ENCODE data around the gene MGST1. TPM values are rescaled to one million over a fixed set of nuclear protein-coding genes. Genes with fewer than 3 reads are reported as not detected.

Gene MGST1
- total and polyA plus RNA-seq, 2 experiments from 2014 or later, result 297 to 1,400 TPM

DNA sequence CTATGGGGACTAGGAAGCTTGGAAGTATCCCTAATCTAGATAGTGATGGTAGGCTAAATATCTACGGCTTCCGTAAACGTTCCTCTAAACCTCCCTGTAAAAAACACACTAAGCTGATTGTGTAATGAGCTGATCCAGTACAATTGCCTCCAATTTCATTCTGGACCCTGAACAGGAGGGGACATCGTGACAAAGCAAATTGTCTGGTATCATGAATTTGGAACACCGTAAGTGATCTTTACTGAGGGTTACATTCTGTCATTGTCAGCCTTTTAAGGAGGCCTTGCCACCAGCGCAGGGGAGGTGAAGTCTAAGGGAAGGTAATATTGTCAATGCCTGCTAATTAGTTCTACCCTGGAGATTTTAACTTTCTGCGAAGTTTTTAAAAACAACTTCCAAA lies 487 bp upstream of the MGST1 start:
- Mint-ChIP-seq H3K9me3 (no peaks in the 10 kb centered on the region; the same call in 2 of the 3 replicates), H3K4me1 (peaks cover 45% of the 10 kb centered on the region), H3K36me3 (ENCODE audit: low read depth) (peaks cover 29% of the 10 kb centered on the region), H3K27ac (peak overlapping the region; percentile 94), H3K4me3 (peak overlapping the region; percentile 95), H3K27me3 (ENCODE audit: insufficient read depth, low read depth, poor library complexity) (peaks cover 2% of the 10 kb centered on the region)
- Histone ChIP-seq H3K27me3 (ENCODE audit: insufficient read depth) (no peaks in the 10 kb centered on the region), H3K9me2 (ENCODE audit: insufficient read depth) (no peaks in the 10 kb centered on the region), H2AFZ (peak overlapping the region; percentile 10; the same call in 1 of the 2 replicates), H3K79me2 (replicated peaks; ENCODE audit: insufficient read depth) (peaks cover 56% of the 10 kb centered on the region), H3K4me2 (peak overlapping the region; percentile 57), H3F3A (replicated peaks; ENCODE audit: low read depth) (no peaks in the 10 kb centered on the region), H3K4me3 (peak overlapping the region; percentile 71), H4K20me1 (replicated peaks; ENCODE audit: insufficient read depth) (peaks cover 25% of the 10 kb centered on the region), H3K36me3 (ENCODE audit: insufficient read depth) (peaks cover 6% of the 10 kb centered on the region; the same call in 1 of the 2 replicates), H3K4me1 (ENCODE audit: insufficient read depth) (peaks cover 26% of the 10 kb centered on the region), H3K27ac (ENCODE audit: low read depth) (peak overlapping the region; percentile 67; the same call in 1 of the 2 replicates)
- ATAC-seq, result peak; percentile 9
- no peak for TF ChIP-seq EZH2phosphoT487 (IDR thresholded peaks at IDR 0.05; ENCODE audit: unreplicated experiment)
- no peak for TF ChIP-seq ZNF114 (CRISPR knock-in tag; IDR thresholded peaks at IDR 0.05)
- no peak for TF ChIP-seq CREB1 (CRISPR knock-in tag; IDR thresholded peaks at IDR 0.05; ENCODE audit: low read depth)
- TF ChIP-seq NANOG (IDR thresholded peaks at IDR 0.05; ENCODE audit: borderline replicate concordance), result no peak
- TF ChIP-seq, protein P1, sequence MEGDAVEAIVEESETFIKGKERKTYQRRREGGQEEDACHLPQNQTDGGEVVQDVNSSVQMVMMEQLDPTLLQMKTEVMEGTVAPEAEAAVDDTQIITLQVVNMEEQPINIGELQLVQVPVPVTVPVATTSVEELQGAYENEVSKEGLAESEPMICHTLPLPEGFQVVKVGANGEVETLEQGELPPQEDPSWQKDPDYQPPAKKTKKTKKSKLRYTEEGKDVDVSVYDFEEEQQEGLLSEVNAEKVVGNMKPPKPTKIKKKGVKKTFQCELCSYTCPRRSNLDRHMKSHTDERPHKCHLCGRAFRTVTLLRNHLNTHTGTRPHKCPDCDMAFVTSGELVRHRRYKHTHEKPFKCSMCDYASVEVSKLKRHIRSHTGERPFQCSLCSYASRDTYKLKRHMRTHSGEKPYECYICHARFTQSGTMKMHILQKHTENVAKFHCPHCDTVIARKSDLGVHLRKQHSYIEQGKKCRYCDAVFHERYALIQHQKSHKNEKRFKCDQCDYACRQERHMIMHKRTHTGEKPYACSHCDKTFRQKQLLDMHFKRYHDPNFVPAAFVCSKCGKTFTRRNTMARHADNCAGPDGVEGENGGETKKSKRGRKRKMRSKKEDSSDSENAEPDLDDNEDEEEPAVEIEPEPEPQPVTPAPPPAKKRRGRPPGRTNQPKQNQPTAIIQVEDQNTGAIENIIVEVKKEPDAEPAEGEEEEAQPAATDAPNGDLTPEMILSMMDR (conservative IDR thresholded peaks at IDR 0.05; ENCODE audit: low read depth in 2 of 2), result no peak
- TF ChIP-seq, protein P2, sequence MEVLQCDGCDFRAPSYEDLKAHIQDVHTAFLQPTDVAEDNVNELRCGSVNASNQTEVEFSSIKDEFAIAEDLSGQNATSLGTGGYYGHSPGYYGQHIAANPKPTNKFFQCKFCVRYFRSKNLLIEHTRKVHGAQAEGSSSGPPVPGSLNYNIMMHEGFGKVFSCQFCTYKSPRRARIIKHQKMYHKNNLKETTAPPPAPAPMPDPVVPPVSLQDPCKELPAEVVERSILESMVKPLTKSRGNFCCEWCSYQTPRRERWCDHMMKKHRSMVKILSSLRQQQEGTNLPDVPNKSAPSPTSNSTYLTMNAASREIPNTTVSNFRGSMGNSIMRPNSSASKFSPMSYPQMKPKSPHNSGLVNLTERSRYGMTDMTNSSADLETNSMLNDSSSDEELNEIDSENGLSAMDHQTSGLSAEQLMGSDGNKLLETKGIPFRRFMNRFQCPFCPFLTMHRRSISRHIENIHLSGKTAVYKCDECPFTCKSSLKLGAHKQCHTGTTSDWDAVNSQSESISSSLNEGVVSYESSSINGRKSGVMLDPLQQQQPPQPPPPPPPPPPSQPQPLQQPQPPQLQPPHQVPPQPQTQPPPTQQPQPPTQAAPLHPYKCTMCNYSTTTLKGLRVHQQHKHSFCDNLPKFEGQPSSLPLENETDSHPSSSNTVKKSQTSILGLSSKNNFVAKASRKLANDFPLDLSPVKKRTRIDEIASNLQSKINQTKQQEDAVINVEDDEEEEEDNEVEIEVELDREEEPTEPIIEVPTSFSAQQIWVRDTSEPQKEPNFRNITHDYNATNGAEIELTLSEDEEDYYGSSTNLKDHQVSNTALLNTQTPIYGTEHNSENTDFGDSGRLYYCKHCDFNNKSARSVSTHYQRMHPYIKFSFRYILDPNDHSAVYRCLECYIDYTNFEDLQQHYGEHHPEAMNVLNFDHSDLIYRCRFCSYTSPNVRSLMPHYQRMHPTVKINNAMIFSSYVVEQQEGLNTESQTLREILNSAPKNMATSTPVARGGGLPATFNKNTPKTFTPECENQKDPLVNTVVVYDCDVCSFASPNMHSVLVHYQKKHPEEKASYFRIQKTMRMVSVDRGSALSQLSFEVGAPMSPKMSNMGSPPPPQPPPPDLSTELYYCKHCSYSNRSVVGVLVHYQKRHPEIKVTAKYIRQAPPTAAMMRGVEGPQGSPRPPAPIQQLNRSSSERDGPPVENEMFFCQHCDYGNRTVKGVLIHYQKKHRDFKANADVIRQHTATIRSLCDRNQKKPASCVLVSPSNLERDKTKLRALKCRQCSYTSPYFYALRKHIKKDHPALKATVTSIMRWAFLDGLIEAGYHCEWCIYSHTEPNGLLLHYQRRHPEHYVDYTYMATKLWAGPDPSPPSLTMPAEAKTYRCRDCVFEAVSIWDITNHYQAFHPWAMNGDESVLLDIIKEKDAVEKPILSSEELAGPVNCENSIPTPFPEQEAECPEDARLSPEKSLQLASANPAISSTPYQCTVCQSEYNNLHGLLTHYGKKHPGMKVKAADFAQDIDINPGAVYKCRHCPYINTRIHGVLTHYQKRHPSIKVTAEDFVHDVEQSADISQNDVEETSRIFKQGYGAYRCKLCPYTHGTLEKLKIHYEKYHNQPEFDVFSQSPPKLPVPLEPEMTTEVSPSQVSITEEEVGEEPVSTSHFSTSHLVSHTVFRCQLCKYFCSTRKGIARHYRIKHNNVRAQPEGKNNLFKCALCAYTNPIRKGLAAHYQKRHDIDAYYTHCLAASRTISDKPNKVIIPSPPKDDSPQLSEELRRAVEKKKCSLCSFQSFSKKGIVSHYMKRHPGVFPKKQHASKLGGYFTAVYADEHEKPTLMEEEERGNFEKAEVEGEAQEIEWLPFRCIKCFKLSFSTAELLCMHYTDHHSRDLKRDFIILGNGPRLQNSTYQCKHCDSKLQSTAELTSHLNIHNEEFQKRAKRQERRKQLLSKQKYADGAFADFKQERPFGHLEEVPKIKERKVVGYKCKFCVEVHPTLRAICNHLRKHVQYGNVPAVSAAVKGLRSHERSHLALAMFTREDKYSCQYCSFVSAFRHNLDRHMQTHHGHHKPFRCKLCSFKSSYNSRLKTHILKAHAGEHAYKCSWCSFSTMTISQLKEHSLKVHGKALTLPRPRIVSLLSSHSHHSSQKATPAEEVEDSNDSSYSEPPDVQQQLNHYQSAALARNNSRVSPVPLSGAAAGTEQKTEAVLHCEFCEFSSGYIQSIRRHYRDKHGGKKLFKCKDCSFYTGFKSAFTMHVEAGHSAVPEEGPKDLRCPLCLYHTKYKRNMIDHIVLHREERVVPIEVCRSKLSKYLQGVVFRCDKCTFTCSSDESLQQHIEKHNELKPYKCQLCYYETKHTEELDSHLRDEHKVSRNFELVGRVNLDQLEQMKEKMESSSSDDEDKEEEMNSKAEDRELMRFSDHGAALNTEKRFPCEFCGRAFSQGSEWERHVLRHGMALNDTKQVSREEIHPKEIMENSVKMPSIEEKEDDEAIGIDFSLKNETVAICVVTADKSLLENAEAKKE (CRISPR knock-in tag; IDR thresholded peaks at IDR 0.05), result no peak
- no peak for TF ChIP-seq JUNB (IDR thresholded peaks at IDR 0.05; ENCODE audit: unreplicated experiment)
- TF ChIP-seq, protein P3, sequence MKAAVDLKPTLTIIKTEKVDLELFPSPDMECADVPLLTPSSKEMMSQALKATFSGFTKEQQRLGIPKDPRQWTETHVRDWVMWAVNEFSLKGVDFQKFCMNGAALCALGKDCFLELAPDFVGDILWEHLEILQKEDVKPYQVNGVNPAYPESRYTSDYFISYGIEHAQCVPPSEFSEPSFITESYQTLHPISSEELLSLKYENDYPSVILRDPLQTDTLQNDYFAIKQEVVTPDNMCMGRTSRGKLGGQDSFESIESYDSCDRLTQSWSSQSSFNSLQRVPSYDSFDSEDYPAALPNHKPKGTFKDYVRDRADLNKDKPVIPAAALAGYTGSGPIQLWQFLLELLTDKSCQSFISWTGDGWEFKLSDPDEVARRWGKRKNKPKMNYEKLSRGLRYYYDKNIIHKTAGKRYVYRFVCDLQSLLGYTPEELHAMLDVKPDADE (IDR thresholded peaks at IDR 0.05), result no peak
- TF ChIP-seq, protein P4, sequence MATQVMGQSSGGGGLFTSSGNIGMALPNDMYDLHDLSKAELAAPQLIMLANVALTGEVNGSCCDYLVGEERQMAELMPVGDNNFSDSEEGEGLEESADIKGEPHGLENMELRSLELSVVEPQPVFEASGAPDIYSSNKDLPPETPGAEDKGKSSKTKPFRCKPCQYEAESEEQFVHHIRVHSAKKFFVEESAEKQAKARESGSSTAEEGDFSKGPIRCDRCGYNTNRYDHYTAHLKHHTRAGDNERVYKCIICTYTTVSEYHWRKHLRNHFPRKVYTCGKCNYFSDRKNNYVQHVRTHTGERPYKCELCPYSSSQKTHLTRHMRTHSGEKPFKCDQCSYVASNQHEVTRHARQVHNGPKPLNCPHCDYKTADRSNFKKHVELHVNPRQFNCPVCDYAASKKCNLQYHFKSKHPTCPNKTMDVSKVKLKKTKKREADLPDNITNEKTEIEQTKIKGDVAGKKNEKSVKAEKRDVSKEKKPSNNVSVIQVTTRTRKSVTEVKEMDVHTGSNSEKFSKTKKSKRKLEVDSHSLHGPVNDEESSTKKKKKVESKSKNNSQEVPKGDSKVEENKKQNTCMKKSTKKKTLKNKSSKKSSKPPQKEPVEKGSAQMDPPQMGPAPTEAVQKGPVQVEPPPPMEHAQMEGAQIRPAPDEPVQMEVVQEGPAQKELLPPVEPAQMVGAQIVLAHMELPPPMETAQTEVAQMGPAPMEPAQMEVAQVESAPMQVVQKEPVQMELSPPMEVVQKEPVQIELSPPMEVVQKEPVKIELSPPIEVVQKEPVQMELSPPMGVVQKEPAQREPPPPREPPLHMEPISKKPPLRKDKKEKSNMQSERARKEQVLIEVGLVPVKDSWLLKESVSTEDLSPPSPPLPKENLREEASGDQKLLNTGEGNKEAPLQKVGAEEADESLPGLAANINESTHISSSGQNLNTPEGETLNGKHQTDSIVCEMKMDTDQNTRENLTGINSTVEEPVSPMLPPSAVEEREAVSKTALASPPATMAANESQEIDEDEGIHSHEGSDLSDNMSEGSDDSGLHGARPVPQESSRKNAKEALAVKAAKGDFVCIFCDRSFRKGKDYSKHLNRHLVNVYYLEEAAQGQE (IDR thresholded peaks at IDR 0.05; ENCODE audit: unreplicated experiment), result no peak
- TF ChIP-seq POLR2AphosphoS5 (IDR thresholded peaks at IDR 0.05; ENCODE audit: low read depth), result no peak
- TF ChIP-seq STAT1 (IDR thresholded peaks at IDR 0.05; ENCODE audit: unreplicated experiment), result no peak
- TF ChIP-seq EZH2 (IDR thresholded peaks at IDR 0.05; ENCODE audit: low read depth, unreplicated experiment), result no peak
- no peak for TF ChIP-seq ZNF331 (CRISPR knock-in tag; IDR thresholded peaks at IDR 0.05; ENCODE audit: low read depth)
- no peak for DNase-seq (ENCODE audit: low spot score)
